DOHH2 (cell line): Measurements from ENCODE around the gene ZNF69.
"Not testable (repeated sequence)": the region's sequence is repeated elsewhere in the genome, so short reads cannot be mapped to it uniquely, and the experiment has no call there.

ENCODE experiments used
- H3F3A ChIP-seq: fragments of 200-600 bp; sonication (generic), shearing (Covaris generic); 2 replicates; pipeline ENCODE4 v1.6.0; 2016; ENCODE audit warnings: antibody characterized with exemption, mild to moderate bottlenecking; ENCODE audit not compliant: control insufficient read depth, insufficient read depth
- H3K27ac ChIP-seq: fragments of 200-600 bp; sonication (generic); 2 replicates; pipeline ENCODE4 v1.5.1; 2014; ENCODE audit warnings: low read depth, mild to moderate bottlenecking, low read length, moderate library complexity
- H3K27me3 ChIP-seq: fragments of 200-600 bp; sonication (generic); 2 replicates; pipeline ENCODE4 v1.6.1; 2014; ENCODE audit warnings: mild to moderate bottlenecking, low read length, mixed read lengths; ENCODE audit not compliant: control insufficient read depth
- H3K36me3 ChIP-seq: fragments of 200-600 bp; sonication (generic); 2 replicates; pipeline ENCODE4 v1.6.1; 2014; ENCODE audit warnings: mild to moderate bottlenecking, low read length, moderate library complexity, mixed read lengths; ENCODE audit not compliant: control insufficient read depth
- H3K4me1 ChIP-seq: fragments of 200-600 bp; sonication (generic); 2 replicates; pipeline ENCODE4 v1.6.1; 2014; ENCODE audit warnings: mild to moderate bottlenecking, low read length, mixed read lengths; ENCODE audit not compliant: control insufficient read depth
- H3K4me2 ChIP-seq: fragments of 200-600 bp; sonication (generic); 2 replicates; pipeline ENCODE4 v1.6.0; 2014; ENCODE audit warnings: mild to moderate bottlenecking, low read length, moderate library complexity
- H3K4me3 ChIP-seq: fragments of 200-600 bp; sonication (generic); 2 replicates; pipeline ENCODE4 v1.5.1; 2014; ENCODE audit warnings: mild to moderate bottlenecking, low read length, mixed read lengths
- H3K79me2 ChIP-seq: fragments of 200-600 bp; sonication (generic); 2 replicates; pipeline ENCODE4 v1.6.1; 2014; ENCODE audit warnings: mild to moderate bottlenecking, low read length, mixed read lengths; ENCODE audit not compliant: control insufficient read depth
- H3K9me2 ChIP-seq: fragments of 200-600 bp; sonication (generic); replicated peaks from 2 replicates; pipeline ENCODE4 v1.6.1; 2014; ENCODE audit warnings: mild to moderate bottlenecking, low read length, mixed read lengths; ENCODE audit not compliant: control insufficient read depth
- H3K9me3 ChIP-seq: fragments of 200-600 bp; sonication (generic); 2 replicates; pipeline ENCODE4 v1.6.1; 2014; ENCODE audit warnings: antibody characterized with exemption, low read length, mixed read lengths; ENCODE audit not compliant: control insufficient read depth, insufficient read depth
- H4K20me1 ChIP-seq: fragments of 200-600 bp; sonication (generic); 2 replicates; pipeline ENCODE4 v1.6.0; 2014; ENCODE audit warnings: low read depth, mild to moderate bottlenecking, antibody characterized with exemption, low read length, moderate library complexity; ENCODE audit not compliant: control insufficient read depth, insufficient read depth
- EZH2phosphoT487 ChIP-seq: fragments of 200-600 bp; sonication (generic); IDR thresholded peaks from 2 replicates; pipeline ENCODE4 v1.6.1; 2017; ENCODE audit warnings: borderline replicate concordance, mild to moderate bottlenecking, antibody characterized with exemption, low read length, moderate library complexity, mixed read lengths
- TF ChIP-seq, protein P1 (sequence below): fragments of 200-600 bp; sonication (generic); IDR thresholded peaks from one replicate; pipeline ENCODE4 v1.5.1; 2014; ENCODE audit warnings: antibody characterized with exemption, mild to moderate bottlenecking, low read depth, low read length; ENCODE audit not compliant: poor library complexity, severe bottlenecking

The ZNF69 gene

DNA sequence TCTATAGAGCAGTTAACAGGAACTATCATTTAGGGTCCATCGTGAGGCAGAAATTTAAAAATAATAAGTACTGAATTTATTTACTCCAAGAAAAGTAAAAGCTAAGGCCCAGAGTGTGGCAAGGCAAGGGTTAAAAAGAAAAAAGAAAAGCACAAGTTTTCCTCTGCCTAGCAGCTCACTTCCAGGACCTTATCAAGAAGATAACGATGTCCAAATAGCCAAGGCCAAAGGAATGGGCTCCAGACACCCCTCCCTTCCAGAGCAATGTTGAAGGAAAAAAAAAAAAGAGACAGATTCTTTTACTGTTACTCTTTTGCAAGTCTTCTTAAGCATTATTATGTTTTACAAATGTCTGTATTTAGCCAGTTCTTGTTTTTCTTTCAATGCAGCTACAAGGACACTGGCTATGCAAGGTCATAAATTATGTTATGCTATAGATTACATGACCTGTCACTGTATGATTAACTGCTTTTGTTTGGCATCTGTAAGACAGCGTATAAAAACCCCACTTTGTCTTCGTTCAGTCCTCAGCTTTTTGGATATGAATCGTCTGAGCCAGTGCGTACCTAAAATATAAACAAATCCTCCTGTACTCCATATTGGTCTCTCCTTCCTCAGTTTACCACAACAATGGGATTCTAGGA lies 34.4 kb downstream of the ZNF69 start:
- no peak overlapping the region for H3K4me2 ChIP-seq
- H3K27me3 ChIP-seq, result no peaks in the 10 kb centered on the region
- peaks cover 20% of the 10 kb centered on the region for H3K79me2 ChIP-seq
- H4K20me1 ChIP-seq, result no peaks in the 10 kb centered on the region
- no peak for TF ChIP-seq EZH2phosphoT487
- TF ChIP-seq, protein P1, sequence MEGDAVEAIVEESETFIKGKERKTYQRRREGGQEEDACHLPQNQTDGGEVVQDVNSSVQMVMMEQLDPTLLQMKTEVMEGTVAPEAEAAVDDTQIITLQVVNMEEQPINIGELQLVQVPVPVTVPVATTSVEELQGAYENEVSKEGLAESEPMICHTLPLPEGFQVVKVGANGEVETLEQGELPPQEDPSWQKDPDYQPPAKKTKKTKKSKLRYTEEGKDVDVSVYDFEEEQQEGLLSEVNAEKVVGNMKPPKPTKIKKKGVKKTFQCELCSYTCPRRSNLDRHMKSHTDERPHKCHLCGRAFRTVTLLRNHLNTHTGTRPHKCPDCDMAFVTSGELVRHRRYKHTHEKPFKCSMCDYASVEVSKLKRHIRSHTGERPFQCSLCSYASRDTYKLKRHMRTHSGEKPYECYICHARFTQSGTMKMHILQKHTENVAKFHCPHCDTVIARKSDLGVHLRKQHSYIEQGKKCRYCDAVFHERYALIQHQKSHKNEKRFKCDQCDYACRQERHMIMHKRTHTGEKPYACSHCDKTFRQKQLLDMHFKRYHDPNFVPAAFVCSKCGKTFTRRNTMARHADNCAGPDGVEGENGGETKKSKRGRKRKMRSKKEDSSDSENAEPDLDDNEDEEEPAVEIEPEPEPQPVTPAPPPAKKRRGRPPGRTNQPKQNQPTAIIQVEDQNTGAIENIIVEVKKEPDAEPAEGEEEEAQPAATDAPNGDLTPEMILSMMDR, result no peak
- peaks cover 4% of the 10 kb centered on the region; the same call in 1 of the 2 replicates for H3K9me3 ChIP-seq
- peaks cover 19% of the 10 kb centered on the region for H3K4me1 ChIP-seq
- no peak overlapping the region for H3K4me3 ChIP-seq
- peaks cover 15% of the 10 kb centered on the region for H3K36me3 ChIP-seq
- no peak overlapping the region for H3K27ac ChIP-seq
- no peaks in the 10 kb centered on the region for H3K9me2 ChIP-seq
- H3F3A ChIP-seq, result 0 out of 2 replicates have a peak, but pooled peaks cover 5% of the 10 kb centered on the region

- H3K4me1 ChIP-seq, result peaks cover 21% of the 10 kb centered on the region
- peak within 1 kb of the TSS; percentile 74 for H3K4me2 ChIP-seq
- TF ChIP-seq, protein P1, result no peak
- TF ChIP-seq EZH2phosphoT487, result no peak
- H3K79me2 ChIP-seq, result peaks cover 50% of the 10 kb centered on the region
- peak within 1 kb of the TSS; percentile 86 for H3K27ac ChIP-seq
- no peaks in the 10 kb centered on the region for H3K27me3 ChIP-seq
- peaks cover 13% of the 10 kb centered on the region for H3K9me3 ChIP-seq
- no peaks in the 10 kb centered on the region for H4K20me1 ChIP-seq
- H3K36me3 ChIP-seq, result peaks cover 41% of the 10 kb centered on the region
- no peaks in the 10 kb centered on the region for H3K9me2 ChIP-seq
- H3F3A ChIP-seq, result 0 out of 2 replicates have a peak, but pooled peaks cover 5% of the 10 kb centered on the region
- peak within 1 kb of the TSS; percentile 92 for H3K4me3 ChIP-seq
Measured at GRCh38 chr19:11924886-11925650, 37.5 kb downstream of the ZNF69 start, which contains the start of gene ZNF700. ZNF700 (plus strand) TSS chr19:11925107; CDS start chr19:11925211, 104 bp downstream.

DNA sequence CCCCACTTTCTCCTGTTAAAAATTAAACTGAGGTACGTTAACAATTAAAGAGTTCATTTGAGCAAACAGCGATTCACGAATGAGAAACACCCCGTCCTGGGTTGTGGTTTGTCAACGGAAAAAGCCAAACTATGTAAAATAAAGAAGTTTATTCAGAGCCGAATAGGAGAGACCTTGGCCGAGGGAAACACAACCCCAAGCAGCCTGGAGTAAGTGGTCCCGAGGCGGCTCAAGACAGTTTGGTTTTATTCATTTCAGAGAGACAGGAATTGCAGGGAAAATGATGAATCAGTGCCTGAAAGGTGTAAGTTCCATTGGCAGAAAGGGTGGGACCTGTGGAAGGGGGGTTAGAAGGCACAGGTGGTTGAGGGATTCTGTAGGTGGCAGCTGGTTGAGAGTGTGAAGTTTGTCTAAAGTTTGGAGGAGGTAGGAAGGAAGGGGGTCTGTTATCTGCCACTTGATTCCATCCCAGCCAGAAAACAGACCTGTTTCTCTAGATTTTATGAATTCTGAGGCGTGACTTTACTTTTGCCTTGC lies 38.1 kb downstream of the ZNF69 start:
- Histone ChIP-seq H3K4me2 (peak overlapping the region; percentile 74), H3K36me3 (peaks cover 47% of the 10 kb centered on the region), H3K9me3 (peaks cover 15% of the 10 kb centered on the region), H3K27ac (peak overlapping the region; percentile 86), H3K4me3 (peak overlapping the region; percentile 92), H3K79me2 (peaks cover 56% of the 10 kb centered on the region), H3K4me1 (peaks cover 26% of the 10 kb centered on the region)
- not testable (repeated sequence) for H4K20me1 ChIP-seq, H3K27me3 ChIP-seq, H3K9me2 ChIP-seq, H3F3A ChIP-seq

DNA sequence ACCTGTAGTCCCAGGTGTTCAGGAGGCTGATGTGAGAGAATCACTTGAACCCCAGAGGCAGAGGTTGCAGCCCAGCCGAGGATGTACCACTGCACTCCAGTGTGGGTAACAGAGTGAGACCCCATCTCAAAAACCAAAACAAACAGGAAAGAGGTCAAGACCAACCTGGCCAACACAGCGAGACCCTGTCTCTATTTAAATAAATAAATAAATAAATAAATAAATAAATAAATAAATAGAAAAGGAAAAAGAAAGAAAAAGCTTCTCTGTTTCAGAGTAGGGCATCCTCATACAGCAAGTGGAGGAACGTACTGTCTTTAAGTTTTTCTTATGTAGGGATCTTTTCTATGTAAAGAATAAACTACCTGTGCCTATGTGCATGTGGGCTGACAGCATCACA lies 39.6 kb downstream of the ZNF69 start:
- Histone ChIP-seq H3K4me3 (peak overlapping the region; percentile 92), H3K9me2 (no peaks in the 10 kb centered on the region), H3K4me1 (peaks cover 36% of the 10 kb centered on the region), H4K20me1 (no peaks in the 10 kb centered on the region), H3K4me2 (peak overlapping the region; percentile 74), H3K27me3 (no peaks in the 10 kb centered on the region), H3K27ac (no peak overlapping the region), H3F3A (0 out of 2 replicates have a peak, but pooled peaks cover 5% of the 10 kb centered on the region), H3K36me3 (peaks cover 61% of the 10 kb centered on the region), H3K9me3 (peaks cover 19% of the 10 kb centered on the region), H3K79me2 (peaks cover 72% of the 10 kb centered on the region)
- no peak for TF ChIP-seq EZH2phosphoT487
- TF ChIP-seq, protein P1, result no peak
